Measurements from ENCODE around the gene PTPRO. TPM values are rescaled to one million over a fixed set of nuclear protein-coding genes. Genes with fewer than 3 reads are reported as not detected.

The PTPRO gene
- total RNA-seq, 4 donors from 2014 or later = 1.5 to 15.3 (median 8.0) TPM

GRCh38 chr12:15633201-15633600, 310.9 kb downstream of the PTPRO start:
- no peak for TF ChIP-seq POLR2A (IDR thresholded peaks at IDR 0.05)
- TF ChIP-seq, protein P1, sequence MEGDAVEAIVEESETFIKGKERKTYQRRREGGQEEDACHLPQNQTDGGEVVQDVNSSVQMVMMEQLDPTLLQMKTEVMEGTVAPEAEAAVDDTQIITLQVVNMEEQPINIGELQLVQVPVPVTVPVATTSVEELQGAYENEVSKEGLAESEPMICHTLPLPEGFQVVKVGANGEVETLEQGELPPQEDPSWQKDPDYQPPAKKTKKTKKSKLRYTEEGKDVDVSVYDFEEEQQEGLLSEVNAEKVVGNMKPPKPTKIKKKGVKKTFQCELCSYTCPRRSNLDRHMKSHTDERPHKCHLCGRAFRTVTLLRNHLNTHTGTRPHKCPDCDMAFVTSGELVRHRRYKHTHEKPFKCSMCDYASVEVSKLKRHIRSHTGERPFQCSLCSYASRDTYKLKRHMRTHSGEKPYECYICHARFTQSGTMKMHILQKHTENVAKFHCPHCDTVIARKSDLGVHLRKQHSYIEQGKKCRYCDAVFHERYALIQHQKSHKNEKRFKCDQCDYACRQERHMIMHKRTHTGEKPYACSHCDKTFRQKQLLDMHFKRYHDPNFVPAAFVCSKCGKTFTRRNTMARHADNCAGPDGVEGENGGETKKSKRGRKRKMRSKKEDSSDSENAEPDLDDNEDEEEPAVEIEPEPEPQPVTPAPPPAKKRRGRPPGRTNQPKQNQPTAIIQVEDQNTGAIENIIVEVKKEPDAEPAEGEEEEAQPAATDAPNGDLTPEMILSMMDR (IDR thresholded peaks at IDR 0.05) = no peak
- intact Hi-C loops (cut with DNase I; ENCODE audit: low total_unique reads) = no loop called here

GRCh38 chr12:15634010-15634683, 311.8 kb downstream of the PTPRO start:
- Histone ChIP-seq H3K4me3 (no peak overlapping the region), H3K27me3 (no peaks in the 10 kb centered on the region), H3K36me3 (no peaks in the 10 kb centered on the region), H3K9me3 (no peaks in the 10 kb centered on the region), H3K4me1 (peaks cover 0 to 5% of the 10 kb centered on the region in 2 donors), H3K27ac (peak overlapping the region; percentile 52 to 91)
- TF ChIP-seq, protein P1 (IDR thresholded peaks at IDR 0.05) = no peak
- no peak for TF ChIP-seq POLR2A (IDR thresholded peaks at IDR 0.05)
- no peak for DNase-seq
- intact Hi-C loops (cut with DNase I; ENCODE audit: low total_unique reads) = no loop called here

More at GRCh38 chr12:15633201-15633600, 310.9 kb downstream of the PTPRO start:
- no peak for DNase-seq
- Histone ChIP-seq H3K27ac (peak overlapping the region; percentile 52 to 91), H3K36me3 (no peaks in the 10 kb centered on the region), H3K4me1 (peaks cover 0 to 5% of the 10 kb centered on the region in 2 donors), H3K27me3 (no peaks in the 10 kb centered on the region), H3K4me3 (no peak overlapping the region), H3K9me3 (no peaks in the 10 kb centered on the region)

DNA sequence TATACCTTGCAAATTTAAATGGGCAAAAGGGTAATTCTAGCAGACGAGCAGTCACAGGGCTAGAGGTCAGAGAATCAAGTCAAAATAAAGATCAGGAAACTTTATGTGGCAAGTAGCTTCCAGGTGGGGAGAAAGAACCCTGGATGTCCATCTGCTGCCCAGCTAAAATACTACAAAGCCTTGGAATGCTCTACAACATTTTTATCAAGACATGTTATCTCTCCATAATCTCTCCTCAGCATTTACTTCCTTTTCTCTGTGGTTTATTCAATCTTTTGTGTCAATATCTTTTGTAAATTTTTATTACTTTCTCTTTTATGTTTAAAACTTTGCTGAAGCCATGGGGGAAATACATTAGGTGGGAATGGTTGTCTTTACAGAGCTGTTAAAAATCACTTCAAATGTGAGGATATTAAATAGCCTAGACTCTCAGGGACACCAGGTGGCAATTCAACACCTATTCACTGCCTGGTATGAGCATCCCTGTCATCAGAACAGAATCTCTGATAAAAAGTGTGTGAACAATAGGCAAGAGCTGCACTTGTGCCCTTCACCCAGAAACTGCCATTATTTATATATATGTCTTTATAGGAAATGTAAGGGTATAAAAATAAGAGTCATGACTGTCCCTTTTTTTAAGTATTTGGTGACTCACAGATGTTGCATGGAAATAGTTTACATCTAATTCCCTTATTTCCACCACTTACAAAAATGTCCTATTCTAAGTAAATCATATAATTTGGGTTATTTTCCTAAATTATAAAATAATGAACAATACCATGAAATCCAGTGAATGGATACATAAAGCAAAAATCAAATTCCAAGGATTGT, 314.0 kb downstream of the PTPRO start:
- TF ChIP-seq, protein P1 (IDR thresholded peaks at IDR 0.05) = no peak
- no peak for TF ChIP-seq POLR2A (IDR thresholded peaks at IDR 0.05)
- Histone ChIP-seq H3K27ac (peak overlapping the region in 1 of 2 donors; percentile 74), H3K9me3 (no peaks in the 10 kb centered on the region), H3K4me3 (no peak overlapping the region), H3K27me3 (no peaks in the 10 kb centered on the region), H3K36me3 (no peaks in the 10 kb centered on the region), H3K4me1 (peaks cover 0 to 5% of the 10 kb centered on the region in 2 donors)
- intact Hi-C loops (cut with DNase I; ENCODE audit: low total_unique reads) = no loop called here
- no peak for DNase-seq

- Histone ChIP-seq H3K9me3 (no peaks in the 10 kb centered on the region), H3K27me3 (no peaks in the 10 kb centered on the region), H3K4me1 (peaks cover 0 to 5% of the 10 kb centered on the region in 2 donors), H3K4me3 (no peak overlapping the region), H3K27ac (peak overlapping the region; percentile 42 to 74), H3K36me3 (no peaks in the 10 kb centered on the region)
- intact Hi-C loops (cut with DNase I; ENCODE audit: low total_unique reads) = no loop called here
- DNase-seq = no peak
- TF ChIP-seq POLR2A (IDR thresholded peaks at IDR 0.05) = no peak
- TF ChIP-seq, protein P1 (IDR thresholded peaks at IDR 0.05) = no peak
Measured at GRCh38 chr12:15638231-15638630, 315.9 kb downstream of the PTPRO start.

GRCh38 chr12:15644700-15645099, 322.4 kb downstream of the PTPRO start:
- no peaks in the 10 kb centered on the region for H3K4me1 ChIP-seq
- TF ChIP-seq, protein P1 (IDR thresholded peaks at IDR 0.05) = no peak
- no peak for TF ChIP-seq POLR2A (IDR thresholded peaks at IDR 0.05)
- no peaks in the 10 kb centered on the region for H3K27me3 ChIP-seq
- no peaks in the 10 kb centered on the region for H3K36me3 ChIP-seq
- DNase-seq = no peak
- intact Hi-C loops (cut with DNase I; ENCODE audit: low total_unique reads) = no loop called here
- H3K27ac ChIP-seq = no peak overlapping the region
- H3K4me3 ChIP-seq = no peak overlapping the region
- no peaks in the 10 kb centered on the region for H3K9me3 ChIP-seq
